Stimulated activated naive CD8-positive, alpha-beta T cell treated with anti-CD3 and anti-CD28 coated beads, Interleukin-15, Interleukin-2, amounts not matched to agents 100 U/mL and 50 U/mL, for 24 hours (primary cell): Measurements from ENCODE around the gene GUCA2A.
"Not testable (repeated sequence)": the region's sequence is repeated elsewhere in the genome, so short reads cannot be mapped to it uniquely, and the experiment has no call there.

Experiments
- ATAC-seq: fragments of 150-1000 bp; cut with Tn5 transposase; one replicate; pipeline ENCODE4 v1.10.0; 2021
- DNase-seq: peaks from one replicate; pipeline ENCODE4 v3.0.0; 2021

Gene GUCA2A, protein sequence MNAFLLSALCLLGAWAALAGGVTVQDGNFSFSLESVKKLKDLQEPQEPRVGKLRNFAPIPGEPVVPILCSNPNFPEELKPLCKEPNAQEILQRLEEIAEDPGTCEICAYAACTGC

DNA sequence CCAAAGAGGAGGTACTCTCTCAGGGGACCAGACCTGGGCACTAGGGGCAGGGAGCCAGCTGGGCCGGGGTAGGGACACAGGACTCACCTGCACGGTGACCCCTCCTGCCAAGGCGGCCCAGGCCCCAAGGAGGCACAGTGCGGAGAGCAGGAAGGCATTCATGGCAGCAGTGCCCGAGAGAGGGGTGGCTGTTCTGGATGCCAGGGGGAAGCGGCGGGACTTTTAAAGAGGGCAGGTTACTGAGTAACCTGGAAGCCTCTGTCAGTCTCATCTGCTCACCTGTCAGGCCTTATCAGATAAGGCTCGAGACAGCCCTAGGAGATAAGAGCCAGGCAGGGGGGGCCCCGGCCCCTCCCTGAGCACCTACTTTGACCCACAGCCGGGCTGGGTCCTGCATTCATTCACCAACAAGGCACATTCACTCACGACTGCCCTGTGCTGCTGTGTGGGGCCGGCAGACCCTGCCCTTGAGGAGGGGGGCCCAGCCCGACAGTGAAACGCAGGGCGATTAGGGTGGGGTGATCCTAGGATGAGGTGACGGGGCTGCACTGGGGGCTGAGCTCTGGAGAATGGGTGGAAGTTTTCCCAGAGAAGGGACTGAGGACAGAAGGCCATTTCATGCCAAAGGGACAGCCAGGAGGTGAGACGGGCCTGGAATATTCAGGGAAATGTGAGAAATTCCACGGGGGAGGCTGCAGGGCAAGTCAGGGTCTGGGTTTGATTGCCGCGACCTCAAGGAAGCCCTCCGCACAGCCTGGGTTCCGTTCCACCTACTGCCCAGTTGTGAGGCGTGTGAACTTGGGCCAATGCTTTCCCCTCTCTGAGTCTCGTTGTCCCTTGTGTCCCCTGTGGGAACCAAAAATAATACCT, at the start of gene GUCA2A:
GUCA2A (minus strand) TSS at position 195 of the 870 bp plus-strand sequence; CDS start at position 162, 33 bp downstream.
- no peak for ATAC-seq
- no peak for DNase-seq

DNA sequence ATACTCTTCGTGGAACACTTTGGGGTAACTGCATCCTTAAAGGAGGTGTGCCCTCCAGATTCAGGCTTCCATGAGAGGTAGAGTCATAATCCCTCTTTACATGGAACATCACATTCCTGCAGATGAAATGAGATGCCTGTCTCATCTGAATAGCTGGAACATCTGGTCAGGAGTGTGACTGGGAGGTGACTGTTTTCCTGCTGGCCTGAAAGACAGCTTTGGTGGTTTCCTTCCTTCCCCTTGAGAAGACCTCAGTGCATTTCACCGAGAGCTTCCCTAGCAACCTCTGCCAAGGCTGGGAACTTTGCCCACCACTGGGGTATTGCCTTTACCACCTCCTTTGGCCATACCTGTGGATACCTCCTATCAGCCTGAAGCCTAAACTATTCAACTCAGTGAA, 46.7 kb upstream of the GUCA2A start:
- ATAC-seq, result no peak
- no peak for DNase-seq

DNA sequence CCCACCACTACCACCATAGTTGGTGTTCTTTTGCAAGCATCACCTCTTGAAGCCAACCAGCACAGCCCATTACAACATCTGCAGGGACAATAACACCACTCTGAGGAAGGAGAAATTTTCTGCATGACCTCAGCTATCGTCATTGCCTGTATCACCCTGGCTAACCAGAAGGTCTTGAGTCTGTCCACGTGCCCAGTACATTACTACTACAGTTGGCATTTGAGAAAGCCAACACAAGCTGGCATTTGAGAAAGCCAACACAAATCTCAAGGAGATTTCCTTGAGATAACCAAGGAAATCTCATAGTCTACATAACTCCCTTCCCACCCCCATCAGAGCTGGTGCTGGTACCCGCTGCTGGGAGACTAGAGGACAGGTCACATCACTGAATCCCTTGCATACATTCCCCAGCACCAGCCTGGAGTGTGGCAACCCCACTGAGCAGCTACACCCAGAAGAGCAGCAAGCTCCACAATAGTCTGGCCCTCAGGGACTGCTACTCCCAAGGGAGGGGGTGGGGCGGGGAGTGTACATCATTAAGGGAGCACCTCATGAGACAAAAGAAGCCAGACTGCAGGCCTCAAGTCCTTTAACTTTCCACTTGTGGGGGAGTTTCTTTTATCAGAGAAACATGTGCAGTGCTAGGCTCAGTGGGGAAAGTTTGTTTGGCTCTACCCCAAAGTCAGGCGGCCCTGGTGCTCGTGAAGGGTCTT, 46.0 kb upstream of the GUCA2A start:
- no peak for DNase-seq
- ATAC-seq, result no peak

DNA sequence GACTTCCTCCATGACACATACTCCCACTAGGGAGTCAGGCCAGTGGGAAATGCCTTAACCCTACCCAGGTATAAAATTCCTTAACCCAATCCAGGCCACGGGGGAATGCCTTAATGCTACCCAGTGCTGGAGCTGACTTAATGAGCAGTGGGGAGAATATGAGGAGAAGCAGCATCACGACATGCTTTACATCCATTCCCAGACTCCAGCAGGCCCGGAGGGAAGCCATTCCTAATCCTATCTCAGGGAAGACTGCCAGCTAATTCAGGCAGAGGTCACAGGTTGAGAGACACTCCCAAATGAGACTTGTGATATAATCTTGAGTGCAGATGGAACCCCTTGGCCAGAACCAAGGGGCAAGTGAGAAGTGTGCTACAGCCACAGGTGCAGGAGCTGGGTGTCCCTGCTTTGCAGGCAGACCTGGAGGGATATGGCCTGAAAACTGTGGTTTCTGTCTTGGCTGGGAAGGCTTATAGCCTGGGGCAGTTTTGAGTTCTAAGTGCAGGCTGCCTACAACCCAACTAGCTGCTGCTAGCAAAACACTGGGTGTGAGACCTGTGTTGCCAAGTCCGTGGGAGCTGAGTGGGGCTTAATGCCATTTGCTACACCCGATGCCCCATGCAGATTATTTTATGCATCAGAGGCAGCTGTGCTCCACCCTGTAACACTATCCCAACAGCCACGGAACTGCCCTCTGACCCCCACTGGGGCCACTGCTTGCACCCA, 45.1 kb upstream of the GUCA2A start:
- DNase-seq (no peak), ATAC-seq (no peak)

DNA sequence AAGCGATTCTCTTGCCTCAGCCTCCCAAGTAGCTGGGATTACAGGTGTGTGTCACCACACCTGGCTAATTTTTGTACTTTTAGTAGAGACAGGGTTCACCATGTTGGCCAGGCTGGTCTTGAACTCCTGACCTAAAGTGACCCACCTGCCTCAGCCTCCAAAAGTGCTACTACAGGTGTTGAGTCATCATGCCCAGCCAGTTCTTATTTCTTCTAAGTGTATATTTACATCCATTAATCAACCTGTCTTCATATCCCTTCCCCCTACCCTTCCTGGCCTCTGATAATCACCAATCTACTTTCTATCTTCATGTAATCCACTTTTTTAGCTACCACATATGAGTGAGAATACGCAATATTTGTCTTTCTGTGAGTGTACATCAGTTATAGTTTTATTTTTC, 42.4 kb upstream of the GUCA2A start:
- ATAC-seq, DNase-seq: not testable (repeated sequence)

DNA sequence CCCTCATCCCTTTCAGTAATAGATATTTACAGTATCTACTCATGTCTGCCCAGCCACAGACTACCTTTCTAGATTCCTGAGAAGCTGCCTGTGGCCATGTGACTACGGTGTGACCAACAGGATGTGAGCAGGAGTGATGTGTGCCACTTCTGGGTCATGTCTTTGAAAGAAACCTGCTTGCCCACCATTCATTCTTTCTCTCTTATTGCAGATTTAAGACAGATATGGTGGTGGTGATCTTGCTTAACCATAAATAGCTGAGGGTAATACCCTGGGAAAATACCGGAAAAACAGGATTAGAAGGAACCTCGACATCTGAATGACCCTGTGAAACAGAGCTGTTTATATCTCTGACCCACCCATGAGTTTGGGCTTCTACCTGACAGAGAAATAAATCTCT, 41.6 kb upstream of the GUCA2A start:
- DNase-seq (no peak), ATAC-seq (no peak)

DNA sequence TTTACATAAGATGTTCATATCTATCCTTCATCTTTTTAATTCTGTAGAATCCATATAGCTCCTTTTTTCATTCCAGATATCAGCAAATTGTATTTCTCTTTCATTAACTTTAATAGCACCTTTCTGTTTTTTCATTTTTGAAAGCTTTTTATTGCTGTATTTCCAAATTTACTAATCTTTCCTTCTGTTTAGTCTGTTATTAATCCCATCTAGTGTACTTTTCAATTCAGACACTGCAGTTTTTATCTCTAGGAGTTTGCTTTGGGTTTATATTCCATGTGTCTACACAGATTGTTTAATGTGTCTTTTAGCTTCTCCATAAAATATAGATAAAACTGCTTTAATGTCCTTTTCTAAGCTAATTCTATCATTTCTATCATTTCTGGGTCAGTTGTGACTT, 37.4 kb upstream of the GUCA2A start:
- no peak for ATAC-seq
- no peak for DNase-seq

DNA sequence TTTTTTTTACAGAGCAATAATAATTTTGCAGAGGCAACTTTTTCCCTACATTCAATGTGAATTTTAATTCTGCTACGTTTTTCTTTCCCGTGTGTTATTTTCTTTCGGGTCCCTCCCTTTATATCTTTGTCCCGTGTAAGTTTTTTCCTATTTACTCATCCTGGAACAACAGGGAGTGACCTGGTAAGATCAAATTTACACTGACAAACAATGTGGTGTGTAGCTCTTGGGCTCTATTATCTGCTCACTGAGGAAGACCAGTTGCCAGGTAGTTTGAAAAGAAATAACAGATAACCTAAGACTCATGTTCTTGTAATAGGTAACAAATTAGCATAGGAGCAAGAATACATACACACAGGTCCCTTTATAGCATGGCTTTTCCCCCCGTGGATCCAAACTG, 33.7 kb upstream of the GUCA2A start:
- ATAC-seq (no peak), DNase-seq (no peak)

DNA sequence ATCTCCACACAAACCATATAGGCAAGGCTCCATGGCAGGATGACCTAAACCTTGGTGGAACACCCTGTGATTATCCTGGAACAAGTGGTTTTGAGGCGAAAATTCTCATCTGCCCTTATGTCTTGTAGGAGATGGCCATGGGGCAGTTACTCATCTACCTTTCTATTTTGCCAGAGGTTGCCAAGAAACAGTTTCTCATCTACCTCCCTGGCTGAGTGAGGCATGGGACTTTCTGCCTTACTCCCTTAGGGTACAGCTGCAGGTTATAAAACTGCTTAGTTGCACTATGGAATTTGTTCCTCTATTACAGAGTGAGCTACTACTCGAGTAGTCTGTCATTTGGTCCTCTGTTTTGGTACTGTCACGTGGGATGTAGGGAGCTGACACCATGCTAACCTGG, 31.3 kb upstream of the GUCA2A start:
- DNase-seq, result no peak
- no peak for ATAC-seq

DNA sequence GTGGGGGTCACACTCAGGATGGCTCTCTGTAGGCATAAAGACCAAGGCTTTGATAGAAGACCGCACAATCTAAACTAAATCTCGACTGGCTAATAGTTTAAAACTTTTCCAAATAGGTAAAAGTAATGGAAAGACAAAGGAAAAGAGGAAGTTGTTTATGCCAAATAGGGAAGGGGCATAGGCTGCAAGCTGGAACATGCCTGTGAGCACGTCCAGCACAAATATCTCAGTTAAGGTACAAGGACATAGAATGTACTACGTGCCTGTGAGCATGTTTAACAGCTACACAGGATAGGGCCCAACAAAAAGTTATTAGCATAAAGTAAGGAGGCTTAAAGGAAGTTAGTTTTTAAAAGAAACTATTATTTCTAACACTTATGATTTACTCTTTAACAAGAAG, 27.6 kb upstream of the GUCA2A start:
- ATAC-seq, result no peak

DNA sequence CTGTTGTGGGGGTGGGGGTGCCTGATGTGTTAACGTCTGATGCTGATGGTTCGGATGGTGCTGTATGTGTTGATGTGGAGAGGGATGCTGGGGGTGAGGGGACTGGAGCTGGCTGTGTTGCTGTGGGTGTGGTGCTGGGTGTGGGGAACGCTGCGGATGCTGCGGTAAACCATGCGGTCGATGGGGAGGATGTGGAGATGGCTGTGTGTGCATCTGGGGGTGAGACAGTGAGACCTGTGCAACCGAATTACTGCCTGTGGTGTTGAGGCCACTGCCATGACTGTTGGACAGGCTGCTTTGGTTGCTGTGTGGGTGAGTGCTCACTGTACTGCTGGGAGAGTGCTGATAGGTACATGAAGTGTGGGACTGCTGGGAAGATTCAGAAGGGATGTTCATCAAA, 26.8 kb upstream of the GUCA2A start:
- DNase-seq (no peak), ATAC-seq (no peak)

More for the DNA sequence above, 27.6 kb upstream of the GUCA2A start:
- DNase-seq, result no peak

DNA sequence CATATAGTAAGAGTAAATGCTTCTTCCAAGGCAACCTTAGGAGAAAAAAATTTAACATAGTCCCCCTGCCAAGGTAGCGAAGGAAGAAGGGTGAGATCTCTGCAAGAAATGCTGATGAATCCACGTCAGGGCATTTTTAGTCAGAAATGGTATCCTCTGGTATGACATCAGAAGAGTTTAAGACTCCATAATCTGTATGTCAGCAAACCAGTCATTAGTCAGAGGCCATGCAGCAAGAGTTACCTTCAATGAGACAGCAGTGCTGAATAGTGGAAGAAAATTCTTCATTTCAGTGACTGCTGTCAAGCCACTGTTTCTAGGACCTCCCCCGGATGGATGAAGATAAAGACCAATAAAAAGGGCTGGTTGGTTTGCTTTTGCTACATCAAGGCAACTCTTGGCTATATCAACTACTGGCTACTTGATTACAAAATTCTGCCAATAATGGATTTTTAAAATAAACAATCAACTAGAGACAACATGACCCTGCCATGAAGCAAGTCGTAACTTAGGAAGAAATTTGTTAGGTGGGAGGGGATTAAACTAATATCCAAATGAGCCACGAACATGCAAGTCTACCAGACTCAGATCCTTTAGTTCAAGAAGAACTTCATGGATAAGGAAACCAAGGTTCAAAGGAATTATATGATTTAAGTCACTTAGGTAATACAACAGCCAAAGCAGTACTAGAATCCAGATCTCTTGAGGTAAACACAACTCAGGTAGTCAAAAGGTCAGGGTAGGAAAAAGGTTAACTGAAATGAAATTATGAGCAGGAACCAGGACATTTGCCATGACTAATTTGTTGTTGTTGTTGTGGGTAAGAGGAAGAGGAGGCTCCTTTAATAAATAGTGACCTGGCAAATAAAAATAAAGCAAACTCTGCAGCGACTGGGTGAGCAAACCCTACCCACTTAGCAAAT, 25.6 kb upstream of the GUCA2A start:
- DNase-seq (no peak), ATAC-seq (no peak)

DNA sequence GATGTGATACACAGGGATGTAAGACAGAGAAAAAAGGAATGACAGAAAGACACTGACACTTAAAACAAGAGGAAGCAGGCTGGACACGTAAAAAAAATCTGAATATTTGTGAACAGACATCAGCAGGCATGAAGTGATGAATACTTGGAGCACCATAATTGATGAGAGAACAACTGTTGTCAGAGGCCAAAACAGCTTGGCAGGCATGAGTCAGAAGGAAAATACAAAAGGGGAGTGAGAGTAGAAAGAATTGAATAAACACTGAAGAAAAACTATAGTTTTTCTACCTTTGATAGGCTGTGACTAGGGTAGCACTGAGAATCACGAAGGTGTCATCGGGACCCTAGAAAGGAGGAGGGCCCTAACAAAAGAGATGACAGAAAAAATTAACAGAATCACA, 21.6 kb upstream of the GUCA2A start:
- ATAC-seq, result no peak
- no peak for DNase-seq

DNA sequence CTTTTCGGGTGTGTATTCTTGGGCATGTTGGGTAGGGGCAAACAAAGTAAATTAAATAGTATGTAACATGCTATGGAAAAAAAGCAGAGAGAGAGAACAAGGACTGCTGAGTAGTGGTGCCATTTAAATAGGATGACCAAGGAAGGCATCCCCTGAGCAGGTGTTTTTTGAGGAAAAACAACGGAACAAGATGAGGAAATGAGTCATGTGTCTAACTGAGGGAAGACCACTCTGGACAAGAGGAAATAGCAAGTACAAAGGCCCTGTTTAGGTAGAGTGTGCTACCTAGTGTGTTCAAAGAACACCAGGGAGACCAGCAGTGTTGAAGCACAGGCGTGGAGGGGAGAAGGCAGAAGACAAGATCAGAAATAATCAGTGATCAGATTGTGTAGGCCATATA, 20.1 kb upstream of the GUCA2A start:
- no peak for DNase-seq
- no peak for ATAC-seq

DNA sequence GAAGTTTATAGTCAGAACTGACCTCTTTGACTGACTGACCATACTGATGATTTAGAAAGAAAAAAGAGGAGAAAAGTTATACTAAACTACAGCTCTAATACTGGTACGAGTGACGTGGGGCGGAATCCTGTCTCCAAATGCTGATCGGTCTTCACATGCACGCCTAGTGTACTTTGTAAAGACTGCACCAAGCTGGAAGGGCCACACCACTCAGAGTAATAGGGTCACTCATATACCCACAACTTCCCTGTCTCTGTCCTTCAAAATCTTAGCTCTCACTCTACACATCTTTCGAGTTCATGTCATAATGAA, 19.4 kb upstream of the GUCA2A start:
- no peak for ATAC-seq
- DNase-seq, result no peak

DNA sequence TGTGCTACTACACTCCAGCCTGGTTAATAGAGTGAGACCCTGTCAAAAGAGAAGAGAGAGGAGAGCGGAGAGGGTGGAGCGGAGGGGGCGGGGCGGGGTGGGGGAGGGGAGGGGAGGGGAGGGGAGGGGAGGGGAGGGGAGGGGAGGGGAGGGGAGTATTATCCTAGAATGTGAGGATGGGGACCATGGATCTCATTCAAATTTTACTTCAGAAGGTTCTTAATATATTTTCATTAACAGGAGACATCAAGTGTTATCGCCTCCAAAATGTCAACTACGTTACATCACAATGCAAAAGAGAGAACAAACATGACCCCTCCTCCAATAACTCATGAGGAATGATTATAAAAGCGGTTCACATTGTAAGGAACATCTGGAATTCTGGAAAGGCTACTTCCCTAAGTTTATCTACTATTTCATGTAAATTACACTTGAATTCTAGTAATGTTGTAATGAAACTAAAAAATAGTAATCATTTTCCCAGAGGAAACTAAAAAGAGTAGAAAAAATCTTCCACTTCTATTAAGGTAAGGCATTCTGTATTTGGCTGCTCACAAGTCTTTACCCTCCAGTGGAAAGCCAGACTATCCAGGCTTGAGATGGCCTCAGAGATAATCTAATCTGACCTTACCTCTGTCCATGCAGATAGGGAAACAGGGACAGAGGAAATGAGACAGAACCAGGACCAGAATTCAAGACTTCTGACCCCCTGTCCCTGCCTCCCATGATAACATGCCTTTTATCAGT, 18.8 kb upstream of the GUCA2A start:
- DNase-seq (no peak), ATAC-seq (no peak)

DNA sequence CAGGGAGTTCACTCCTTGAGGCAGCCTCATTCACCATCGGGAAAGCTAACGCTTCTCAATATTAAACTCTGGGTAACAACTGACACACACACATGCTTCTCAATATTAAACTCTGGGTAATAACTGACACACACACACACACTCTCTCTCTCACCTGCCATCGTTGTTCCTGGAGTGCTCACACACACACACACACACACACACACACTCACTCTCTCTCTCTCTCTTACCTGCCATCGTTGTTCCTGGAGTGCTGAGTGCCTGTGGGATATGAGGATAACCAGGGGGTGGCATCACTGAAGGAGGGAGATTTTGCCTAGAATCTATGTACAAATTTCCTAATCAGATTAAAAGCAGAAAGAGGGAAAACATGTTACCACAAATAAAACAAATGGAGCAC, 17.1 kb upstream of the GUCA2A start:
- ATAC-seq, result no peak

DNA sequence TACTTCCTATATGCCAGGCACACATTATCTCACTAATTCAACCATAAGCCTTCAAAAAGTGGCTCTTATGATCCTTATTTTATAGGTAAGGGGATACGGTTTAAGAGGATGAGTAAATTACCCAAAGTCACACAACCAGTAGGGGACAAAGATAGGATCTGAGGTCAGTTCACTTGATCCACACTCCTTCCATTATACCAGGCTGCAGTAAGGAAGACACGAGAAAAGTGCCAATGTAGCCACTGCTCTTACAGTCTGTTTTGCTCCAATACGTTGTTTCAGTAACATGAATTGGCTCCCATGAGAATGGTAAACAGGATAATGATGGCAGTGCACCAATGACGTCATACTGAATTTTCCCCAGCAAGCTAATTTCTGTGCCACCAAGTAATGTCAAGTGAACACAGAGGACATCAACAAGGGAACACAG, 15.4 kb upstream of the GUCA2A start:
- DNase-seq (no peak), ATAC-seq (no peak)

More for the DNA sequence above, 17.1 kb upstream of the GUCA2A start:
- DNase-seq, result no peak

DNA sequence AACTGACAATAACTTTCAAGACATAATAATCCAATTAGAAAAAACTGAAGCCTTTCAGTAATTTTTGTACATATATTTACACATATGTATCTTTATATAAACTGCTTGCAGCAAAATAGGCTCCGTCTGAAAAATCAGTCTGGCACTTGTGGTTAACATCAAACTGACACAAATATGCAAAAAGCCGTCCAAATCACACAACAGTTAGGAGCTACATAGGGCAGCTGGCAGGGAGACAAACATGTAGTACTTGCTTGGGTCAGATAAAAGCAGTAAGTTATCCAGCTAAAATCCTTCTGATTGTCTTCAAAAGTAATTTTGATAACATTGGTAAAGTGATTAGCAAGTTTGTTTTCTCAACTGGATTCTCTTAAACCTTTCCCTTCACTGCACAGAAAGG, 14.7 kb upstream of the GUCA2A start:
- no peak for ATAC-seq
- no peak for DNase-seq

DNA sequence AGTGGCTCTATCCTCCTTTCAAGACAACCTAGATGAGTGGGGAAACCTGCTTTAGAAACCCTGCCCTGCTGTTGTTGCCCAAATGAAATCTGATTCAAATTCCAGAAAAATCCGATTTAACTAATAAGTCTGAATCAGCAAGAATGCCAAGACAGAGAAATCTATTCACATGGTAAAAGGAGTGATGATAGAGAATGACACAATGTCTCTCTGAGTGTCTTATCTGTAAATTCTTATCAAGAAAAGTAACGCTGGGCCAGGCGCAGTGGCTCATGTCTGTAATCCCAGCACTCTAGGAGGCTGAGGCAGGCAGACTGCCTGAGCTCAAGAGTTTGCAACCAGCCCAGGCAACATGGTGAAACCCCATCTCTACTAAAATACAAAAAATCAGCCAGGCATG, 13.7 kb upstream of the GUCA2A start:
- DNase-seq (no peak), ATAC-seq (no peak)

DNA sequence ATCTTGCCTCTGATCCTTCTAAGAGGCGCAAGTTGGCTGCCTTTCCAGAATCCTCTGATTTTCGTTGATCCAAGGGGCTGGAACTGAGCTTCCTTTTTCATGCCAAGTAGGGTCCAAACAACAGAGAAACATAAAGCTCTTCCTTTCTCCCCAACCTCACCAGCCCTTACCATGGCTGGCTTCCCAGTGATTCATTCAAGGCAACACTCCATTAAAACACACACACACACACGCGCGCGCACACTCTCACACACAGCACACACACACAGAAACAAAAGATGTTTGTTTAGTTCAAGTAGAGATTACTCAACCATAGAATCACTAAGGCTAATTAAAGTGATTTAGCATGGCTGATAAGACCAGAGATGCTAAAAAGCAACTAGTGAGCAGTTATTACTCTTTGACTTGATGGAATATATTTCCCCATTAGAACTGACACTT, 13.0 kb upstream of the GUCA2A start:
- no peak for DNase-seq

More for the DNA sequence above, 13.0 kb upstream of the GUCA2A start:
- no peak for ATAC-seq
